OCI-LY1 (cell line): ENCODE data around the gene ACBD3.

ENCODE experiments used
- CTCF ChIP-seq: fragments of 200-600 bp; sonication (generic), shearing (Covaris generic); IDR thresholded peaks from 2 replicates; pipeline ENCODE4 v1.5.1; 2017; ENCODE audit warnings: mild to moderate bottlenecking, antibody characterized with exemption, low read length, moderate library complexity, mixed read lengths
- EZH2 ChIP-seq: fragments of 200-600 bp; sonication (generic), shearing (Covaris generic); IDR thresholded peaks from 2 replicates; pipeline ENCODE4 v1.8.0; 2017; ENCODE audit warnings: borderline replicate concordance, mixed run types, mild to moderate bottlenecking, antibody characterized with exemption, low read length, moderate library complexity, mixed read lengths

GRCh38 chr1:226098870-226099835 is 87.4 kb downstream of the ACBD3 start:
- TF ChIP-seq CTCF = no peak
- no peak for TF ChIP-seq EZH2
